Sciatic nerve (tissue), 2 donors: Measurements from ENCODE around the gene XPO6. TPM values are rescaled to one million over a fixed set of nuclear protein-coding genes. Genes with fewer than 3 reads are reported as not detected.
A peak's percentile ranks its signal among the peaks of the same experiment; 100 is the strongest.

Experiments
- ATAC-seq: fragments of 200-7000 bp; cut with Tn5 transposase; one replicate; pipeline ENCODE4 v1.9.1; 2020; ENCODE audit warnings: mild to moderate bottlenecking, moderate library complexity
- DNase-seq: peaks from one replicate; pipeline ENCODE4 v3.0.0-alpha.2; 2020; ENCODE audit warnings: low spot score
- intact Hi-C: fragments of 100-400 bp; cut with DNase I; formaldehyde crosslinking; loops from one replicate; pipeline ENCODE4 v1.14.2; 2022
- total RNA-seq: library from RNA; stranded (reverse); fragmentation: NEBNext Ultra II Directional; extraction: Animal tissue kit (Norgen Biotek cat#: 25700); gene quantifications from one replicate; pipeline ENCODE4 v1.2.1, GENCODE V29; 2021
- donor health status: DM: no; HTN: no; CAD: no.
- donor health status: DM: no; HTN: no; CAD: no.

Gene XPO6
- total RNA-seq, 1 donor from 2014 or later, result 120 TPM

DNA sequence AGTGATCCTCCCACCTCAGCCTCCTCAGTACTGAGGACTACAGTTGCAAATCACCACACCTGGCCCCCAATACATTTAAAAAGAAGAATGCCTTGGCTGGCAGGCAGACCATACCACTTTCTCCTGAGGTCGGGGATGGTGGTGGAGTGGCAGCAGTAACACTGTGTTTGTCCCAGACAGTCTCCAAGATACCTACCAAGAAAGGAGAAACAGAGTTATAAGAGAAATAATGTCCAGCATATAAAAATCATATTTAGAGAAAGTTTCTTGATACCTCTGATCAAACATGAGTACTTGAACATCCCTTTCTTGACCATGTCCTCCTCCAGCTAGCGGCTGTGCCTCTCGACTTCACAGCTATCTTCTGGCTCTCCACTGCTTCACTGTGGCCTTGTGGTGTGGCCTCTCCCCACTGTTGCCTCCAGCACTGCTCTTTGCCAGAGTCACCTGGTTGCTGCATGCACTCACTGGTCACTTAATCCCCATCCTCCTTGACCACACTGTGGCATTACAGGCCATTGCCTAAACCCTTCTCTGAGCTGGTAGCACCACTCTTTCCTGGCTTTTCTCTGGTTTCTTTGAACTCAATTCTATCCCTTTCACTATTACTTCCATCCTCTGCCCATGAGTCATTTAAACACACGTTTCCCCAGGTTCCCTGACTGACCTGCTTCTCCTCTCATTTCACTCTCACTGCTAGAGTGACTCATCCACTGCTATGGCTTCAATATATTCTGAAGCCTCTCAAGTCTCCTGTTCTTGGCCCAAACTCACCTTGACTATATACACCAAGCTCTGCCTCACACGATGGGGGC lies 45.2 kb downstream of the XPO6 start:
- DNase-seq (no peak), ATAC-seq (no peak)

DNA sequence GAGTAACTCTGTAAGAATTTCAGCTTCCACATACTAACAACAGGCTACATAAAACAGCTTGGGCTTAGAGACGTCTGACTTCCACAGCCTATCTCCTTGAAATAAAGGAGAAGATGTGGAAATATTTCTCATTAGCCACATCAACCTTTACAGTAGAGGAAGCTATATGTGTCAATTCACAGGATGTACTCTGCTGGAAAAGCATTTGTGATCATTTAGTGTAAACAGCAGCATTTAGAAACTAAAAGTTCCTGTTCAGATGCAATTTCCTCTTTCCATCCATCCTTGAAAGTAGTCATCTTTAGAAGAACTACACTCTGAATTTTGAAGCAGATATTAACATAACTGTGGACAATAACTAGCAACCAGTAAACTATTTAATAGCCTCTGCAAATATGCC lies 46.2 kb downstream of the XPO6 start:
- no peak for ATAC-seq
- intact Hi-C loops, result no loop called here

More for the DNA sequence above, 45.2 kb downstream of the XPO6 start:
- intact Hi-C loops, result no loop called here

DNA sequence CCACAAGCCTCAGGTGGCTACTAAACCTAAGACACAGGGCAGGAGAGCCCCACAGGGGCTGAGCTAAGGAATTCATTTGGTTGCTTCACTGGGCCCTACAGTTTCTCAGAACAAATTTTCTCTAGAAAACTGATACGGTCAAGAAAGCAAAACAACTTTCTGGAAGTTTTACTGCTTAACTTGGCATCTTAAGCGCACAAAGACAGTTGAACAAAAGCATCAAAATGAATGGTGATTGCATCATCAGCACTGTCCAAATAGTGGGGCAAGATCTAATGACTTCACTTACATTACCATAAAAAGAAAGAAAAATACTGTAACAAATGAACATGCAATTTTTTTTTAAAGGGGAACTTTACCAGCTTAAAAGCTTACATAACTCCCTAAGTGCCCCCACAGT lies 47.6 kb downstream of the XPO6 start:
- DNase-seq (no peak), ATAC-seq (peak; percentile 94)
- intact Hi-C loops, result no loop called here

More for the DNA sequence above, 46.2 kb downstream of the XPO6 start:
- DNase-seq, result no peak

- ATAC-seq, result peak; percentile 37
- no peak for DNase-seq
- intact Hi-C loops, result no loop called here
Observed at GRCh38 chr16:28163699-28164098, 48.1 kb downstream of the XPO6 start.

GRCh38 chr16:28162326-28162877 lies 49.4 kb downstream of the XPO6 start:
- intact Hi-C loops, result no loop called here
- DNase-seq, result no peak
- ATAC-seq, result no peak

- intact Hi-C loops, result no loop called here
- DNase-seq, result no peak
- no peak for ATAC-seq
Observed at GRCh38 chr16:28161626-28162025, 50.1 kb downstream of the XPO6 start.

- peak; percentile 94 for ATAC-seq
- no peak for DNase-seq
- intact Hi-C loops, result no loop called here
Observed at GRCh38 chr16:28158136-28158535, 53.6 kb downstream of the XPO6 start.

DNA sequence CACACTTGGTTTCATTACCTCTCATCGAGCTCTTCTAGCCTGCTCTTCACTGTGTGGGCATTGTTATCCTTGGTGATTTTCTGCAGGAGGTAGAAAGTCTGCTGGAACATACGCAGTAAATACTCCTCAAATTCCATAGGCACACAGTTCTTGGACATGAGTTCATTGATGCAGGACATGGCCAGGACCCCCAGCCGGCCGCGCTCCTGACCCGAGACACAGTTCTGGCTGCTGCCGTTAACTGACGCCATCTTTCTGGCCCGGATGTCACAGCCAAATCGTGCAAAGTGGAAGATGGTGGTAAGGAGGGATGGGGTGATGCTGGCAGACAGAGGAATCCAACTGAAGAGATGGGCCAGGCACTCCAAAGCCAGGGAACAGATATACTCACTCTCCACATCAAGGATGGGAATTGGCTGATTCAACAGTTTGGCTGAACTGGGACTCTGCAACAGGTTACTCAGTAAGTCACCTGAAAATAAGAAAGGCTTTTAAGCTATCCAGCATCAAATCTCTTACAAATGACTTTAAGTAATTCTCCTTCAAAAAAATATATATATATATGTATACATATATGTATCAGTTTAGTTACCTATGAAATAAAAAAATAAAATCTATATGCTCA lies 55.6 kb downstream of the XPO6 start:
- no peak for ATAC-seq
- intact Hi-C loops, result no loop called here
- DNase-seq, result no peak

DNA sequence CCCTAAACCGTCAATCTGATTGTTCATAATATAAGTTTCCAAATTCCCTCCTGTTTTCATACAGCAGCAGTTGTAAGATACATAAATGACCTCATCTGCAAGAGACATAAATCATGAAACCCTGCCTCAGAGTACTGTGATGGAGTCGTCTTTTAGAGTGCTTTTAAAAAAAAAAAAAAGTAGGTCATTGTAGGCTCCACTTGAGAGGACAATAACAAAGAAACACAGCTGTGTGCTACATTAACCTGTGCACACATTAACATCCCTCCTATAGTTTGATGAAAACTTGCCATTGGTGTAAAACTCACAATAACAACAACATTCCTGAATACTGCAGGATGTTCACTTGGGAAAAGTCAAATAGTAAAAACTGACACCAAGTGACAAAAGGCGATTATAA lies 56.5 kb downstream of the XPO6 start:
- DNase-seq (no peak), ATAC-seq (no peak)
- intact Hi-C loops, result no loop called here

- intact Hi-C loops, result no loop called here
- DNase-seq (no peak), ATAC-seq (no peak)
Observed at GRCh38 chr16:28151180-28151579, 60.6 kb downstream of the XPO6 start.

GRCh38 chr16:28149011-28149888 lies 62.5 kb downstream of the XPO6 start:
- DNase-seq (no peak), ATAC-seq (no peak)
- intact Hi-C loops, result no loop called here

- ATAC-seq (no peak), DNase-seq (no peak)
- intact Hi-C loops, result no loop called here
Observed at GRCh38 chr16:28146536-28146935, 65.2 kb downstream of the XPO6 start.

- no peak for DNase-seq
- intact Hi-C loops, result no loop called here
- ATAC-seq, result no peak
Observed at GRCh38 chr16:28145796-28146195, 66.0 kb downstream of the XPO6 start.

- intact Hi-C loops, result no loop called here
- DNase-seq (no peak), ATAC-seq (peak; percentile 34)
Observed at GRCh38 chr16:28140788-28141618, 70.8 kb downstream of the XPO6 start.

GRCh38 chr16:28139530-28139929 lies 72.2 kb downstream of the XPO6 start:
- no peak for DNase-seq
- ATAC-seq, result no peak
- intact Hi-C loops, result no loop called here

- DNase-seq (no peak), ATAC-seq (no peak)
- intact Hi-C loops, result no loop called here
Observed at GRCh38 chr16:28136751-28137434, 74.9 kb downstream of the XPO6 start.

- DNase-seq (no peak), ATAC-seq (no peak)
- intact Hi-C loops, result no loop called here
Observed at GRCh38 chr16:28133666-28134065, 78.1 kb downstream of the XPO6 start.

DNA sequence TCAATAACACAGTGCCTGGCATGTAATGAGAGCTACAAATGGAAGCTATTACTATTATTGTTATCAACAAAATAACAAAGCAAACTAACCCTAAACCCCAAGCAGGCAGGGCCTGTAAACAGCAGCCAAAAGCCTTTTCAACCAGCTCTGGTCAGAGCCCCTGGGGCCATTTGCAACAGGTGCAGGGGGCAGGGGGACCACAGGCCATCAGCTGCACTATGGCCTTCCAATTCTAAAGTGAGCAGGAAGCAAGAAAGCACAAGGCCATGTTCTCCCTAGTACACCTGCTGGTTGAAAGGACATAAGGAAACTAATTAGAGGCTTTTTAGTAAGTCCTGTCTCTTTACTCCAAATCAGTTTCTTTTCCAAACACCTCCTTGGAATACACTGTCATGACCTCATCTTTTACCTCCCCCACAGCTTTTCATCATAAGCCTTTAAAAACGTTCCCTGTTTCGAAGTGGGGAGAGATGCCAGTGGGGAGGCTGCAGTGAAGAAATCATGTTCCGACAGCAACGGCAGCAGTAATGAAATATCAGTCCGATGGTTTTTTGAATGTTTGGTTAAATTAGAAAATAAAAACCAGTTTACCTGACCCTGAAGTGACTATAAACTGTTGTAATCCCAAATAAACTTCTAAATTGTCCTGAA lies 79.9 kb downstream of the XPO6 start:
- intact Hi-C loops, result no loop called here
- DNase-seq (no peak), ATAC-seq (no peak)
